KOPT-K1 (cell line): ENCODE data around the gene LDLRAD4.
"Not testable (repeated sequence)": the region's sequence is repeated elsewhere in the genome, so short reads cannot be mapped to it uniquely, and the experiment has no call there.

Experiments
- H3K27ac ChIP-seq: fragments of 200-600 bp; sonication (generic); 2 replicates; pipeline ENCODE4 v1.5.1; 2016; ENCODE audit warnings: antibody characterized with exemption, mild to moderate bottlenecking, low read depth, low read length; ENCODE audit not compliant: poor library complexity, severe bottlenecking
- H3K36me3 ChIP-seq: fragments of 200-600 bp; sonication (generic); 2 replicates; pipeline ENCODE4 v1.5.1; 2017; ENCODE audit warnings: antibody characterized with exemption, mild to moderate bottlenecking, low read length, moderate library complexity; ENCODE audit not compliant: insufficient read depth
- H3K9me3 ChIP-seq: fragments of 200-600 bp; sonication (generic); 2 replicates; pipeline ENCODE4 v1.5.1; 2017; ENCODE audit warnings: antibody characterized with exemption, low read length, mild to moderate bottlenecking; ENCODE audit not compliant: insufficient read depth, poor library complexity, severe bottlenecking

LDLRAD4 gene

GRCh38 chr18:13473751-13474150, 255.2 kb downstream of the LDLRAD4 start:
- Histone ChIP-seq H3K36me3 (peaks cover 91% of the 10 kb centered on the region), H3K9me3 (no peaks in the 10 kb centered on the region), H3K27ac (no peak overlapping the region)

GRCh38 chr18:13474336-13474735, 255.8 kb downstream of the LDLRAD4 start:
- Histone ChIP-seq H3K27ac (peak overlapping the region; percentile 13), H3K36me3 (peaks cover 97% of the 10 kb centered on the region)

GRCh38 chr18:13474907-13475545, 256.5 kb downstream of the LDLRAD4 start:
- no peaks in the 10 kb centered on the region for H3K9me3 ChIP-seq
- H3K36me3 ChIP-seq = peaks cover 98% of the 10 kb centered on the region
- H3K27ac ChIP-seq = peak overlapping the region; percentile 13

More at GRCh38 chr18:13474336-13474735, 255.8 kb downstream of the LDLRAD4 start:
- no peaks in the 10 kb centered on the region for H3K9me3 ChIP-seq

GRCh38 chr18:13476312-13476711, 257.8 kb downstream of the LDLRAD4 start:
- H3K36me3 ChIP-seq = peaks cover 98% of the 10 kb centered on the region
- H3K9me3 ChIP-seq, H3K27ac ChIP-seq: not testable (repeated sequence)

GRCh38 chr18:13477147-13477683, 258.7 kb downstream of the LDLRAD4 start:
- Histone ChIP-seq H3K36me3 (peaks cover 97% of the 10 kb centered on the region), H3K27ac (no peak overlapping the region), H3K9me3 (no peaks in the 10 kb centered on the region)

- Histone ChIP-seq H3K36me3 (peaks cover 84% of the 10 kb centered on the region), H3K9me3 (no peaks in the 10 kb centered on the region), H3K27ac (peak overlapping the region; percentile 70)
Measured at GRCh38 chr18:13480571-13481255, 262.2 kb downstream of the LDLRAD4 start.

DNA sequence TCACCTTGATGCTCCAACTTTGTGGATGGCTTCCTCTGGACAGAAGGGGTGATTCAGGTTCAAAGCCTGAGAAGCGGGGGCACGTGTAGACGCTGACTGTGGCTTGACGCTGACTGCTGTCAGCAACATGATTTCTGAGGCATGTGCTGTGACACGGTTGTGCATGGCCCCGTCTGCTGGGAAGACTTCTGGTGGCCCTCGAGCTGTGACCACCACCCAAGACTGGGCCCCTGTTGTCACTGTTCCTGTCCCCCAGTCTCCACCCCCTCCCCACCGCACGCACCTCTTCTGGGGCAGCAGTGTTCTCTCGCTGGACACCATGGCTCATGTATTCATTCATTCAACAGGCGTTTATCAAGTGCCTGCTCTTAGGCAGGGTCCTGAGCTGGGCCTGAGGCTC, 262.8 kb downstream of the LDLRAD4 start:
- H3K9me3 ChIP-seq = no peaks in the 10 kb centered on the region
- H3K27ac ChIP-seq = peak overlapping the region; percentile 70
- peaks cover 85% of the 10 kb centered on the region for H3K36me3 ChIP-seq

DNA sequence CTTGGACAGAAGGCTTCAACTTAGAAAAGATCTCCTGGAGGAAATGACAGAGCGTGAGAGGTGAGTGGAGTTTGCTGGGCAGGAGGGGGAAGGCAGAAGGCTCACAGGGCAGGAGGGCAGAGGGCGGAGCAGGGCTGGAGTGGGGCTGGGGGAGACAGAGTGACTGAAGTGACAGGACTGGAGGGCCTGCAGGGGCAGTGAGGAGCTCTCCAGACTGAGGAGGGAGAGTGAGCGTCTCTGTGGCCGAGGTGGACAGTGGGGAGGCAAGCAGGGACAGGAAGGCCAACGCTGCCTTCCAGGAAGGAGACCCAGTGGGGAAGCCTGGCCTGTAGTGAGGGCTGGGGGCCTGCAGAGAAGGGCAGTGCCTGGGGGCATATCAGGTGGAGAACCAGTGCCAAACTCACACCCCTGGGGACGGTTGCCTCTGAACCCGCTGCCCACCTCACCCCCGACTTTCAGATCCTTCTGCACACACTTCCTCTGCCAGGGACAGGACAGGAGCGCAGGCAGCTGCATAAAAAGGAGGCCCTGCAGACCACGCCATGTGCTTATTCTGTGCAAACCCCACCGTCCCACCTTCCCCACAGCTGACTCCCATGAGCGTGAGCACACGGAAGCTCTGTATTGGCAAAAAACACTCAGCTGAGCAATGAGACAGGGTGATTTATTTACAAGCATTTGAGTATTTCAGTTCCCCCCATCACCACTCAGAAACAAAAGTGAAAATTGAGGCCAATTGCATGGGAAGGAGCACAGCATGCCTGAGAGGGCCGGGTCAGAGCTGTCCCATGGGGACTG, 263.5 kb downstream of the LDLRAD4 start:
- H3K9me3 ChIP-seq = no peaks in the 10 kb centered on the region
- peak overlapping the region; percentile 70 for H3K27ac ChIP-seq
- peaks cover 85% of the 10 kb centered on the region for H3K36me3 ChIP-seq

DNA sequence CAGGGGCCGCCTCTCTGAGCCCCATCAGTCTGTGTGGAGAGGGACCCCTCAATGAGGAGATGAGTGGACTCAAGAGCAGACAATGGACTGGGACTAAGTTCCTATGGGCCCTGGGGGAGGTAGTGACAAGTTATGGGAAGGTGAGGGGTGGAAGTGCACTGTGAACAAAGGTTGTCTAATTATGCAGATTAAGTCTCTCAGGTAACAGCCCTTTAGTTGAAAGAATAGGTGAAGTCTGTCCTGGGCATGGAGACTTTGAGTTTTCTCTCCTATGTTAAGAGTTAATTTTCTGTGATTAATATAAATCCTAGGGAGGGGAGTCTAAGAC, 264.0 kb downstream of the LDLRAD4 start:
- H3K9me3 ChIP-seq = no peaks in the 10 kb centered on the region
- H3K27ac ChIP-seq = peak overlapping the region; percentile 70
- peaks cover 85% of the 10 kb centered on the region for H3K36me3 ChIP-seq

- Histone ChIP-seq H3K27ac (peak overlapping the region; percentile 70), H3K9me3 (no peaks in the 10 kb centered on the region), H3K36me3 (peaks cover 85% of the 10 kb centered on the region)
Measured at GRCh38 chr18:13483316-13484270, 265.0 kb downstream of the LDLRAD4 start.

- Histone ChIP-seq H3K36me3 (peaks cover 85% of the 10 kb centered on the region), H3K9me3 (no peaks in the 10 kb centered on the region), H3K27ac (no peak overlapping the region)
Measured at GRCh38 chr18:13485182-13485581, 266.6 kb downstream of the LDLRAD4 start.

DNA sequence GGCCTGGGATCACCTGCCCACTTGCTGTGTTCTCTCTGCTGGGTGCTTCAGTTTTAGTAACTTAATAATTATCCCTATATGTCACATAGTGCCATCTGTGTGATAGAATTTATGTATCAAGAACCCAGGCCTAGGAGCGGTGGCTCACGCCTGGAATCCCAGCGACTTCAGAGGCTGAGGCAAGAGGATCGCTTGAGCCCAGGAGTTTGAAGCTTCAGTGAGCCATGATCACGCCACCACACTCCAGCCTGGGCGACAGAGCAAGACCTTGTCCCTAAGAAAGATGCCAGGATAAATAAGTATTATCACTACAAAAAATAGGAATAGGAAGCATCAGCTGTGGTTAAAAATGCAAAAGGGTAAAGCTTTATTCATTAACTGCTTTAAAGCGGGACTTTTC, 267.0 kb downstream of the LDLRAD4 start:
- Histone ChIP-seq H3K9me3 (no peaks in the 10 kb centered on the region), H3K27ac (no peak overlapping the region), H3K36me3 (peaks cover 85% of the 10 kb centered on the region)

GRCh38 chr18:13486284-13486683, 267.7 kb downstream of the LDLRAD4 start:
- Histone ChIP-seq H3K27ac (no peak overlapping the region), H3K9me3 (no peaks in the 10 kb centered on the region), H3K36me3 (peaks cover 85% of the 10 kb centered on the region)

- Histone ChIP-seq H3K9me3 (no peaks in the 10 kb centered on the region), H3K36me3 (peaks cover 86% of the 10 kb centered on the region), H3K27ac (no peak overlapping the region)
Measured at GRCh38 chr18:13486686-13487085, 268.1 kb downstream of the LDLRAD4 start.
